OCI-LY1 (cell line): Measurements from ENCODE around the gene SLCO6A1.

Experiments
- H2AFZ ChIP-seq: fragments of 200-600 bp; sonication (generic), shearing (Covaris generic); 2 replicates; pipeline ENCODE4 v1.6.0; 2014; ENCODE audit warnings: antibody characterized with exemption, mild to moderate bottlenecking, low read length
- H3F3A ChIP-seq: fragments of 200-600 bp; sonication (generic), shearing (Covaris generic); 2 replicates; pipeline ENCODE4 v1.6.0; 2014; ENCODE audit warnings: mild to moderate bottlenecking, antibody characterized with exemption, low read length, moderate library complexity; ENCODE audit not compliant: insufficient read depth
- H3K27ac ChIP-seq: fragments of 200-600 bp; sonication (generic); 2 replicates; pipeline ENCODE4 v1.5.1; 2014; ENCODE audit warnings: low read length, mixed run types, mild to moderate bottlenecking, low read depth; ENCODE audit not compliant: poor library complexity, severe bottlenecking
- H3K27me3 ChIP-seq: fragments of 200-600 bp; sonication (generic); 2 replicates; pipeline ENCODE4 v1.6.0; 2014; ENCODE audit warnings: antibody characterized with exemption, mild to moderate bottlenecking, low read length, moderate library complexity; ENCODE audit not compliant: insufficient read depth
- H3K36me3 ChIP-seq: fragments of 200-600 bp; sonication (generic); 2 replicates; pipeline ENCODE4 v1.6.1; 2014; ENCODE audit warnings: mild to moderate bottlenecking, antibody characterized with exemption, low read length, moderate library complexity, mixed read lengths; ENCODE audit not compliant: insufficient read depth
- H3K4me1 ChIP-seq: fragments of 200-600 bp; sonication (generic); 2 replicates; pipeline ENCODE4 v1.5.1; 2014; ENCODE audit warnings: mild to moderate bottlenecking, low read length, moderate library complexity; ENCODE audit not compliant: insufficient read depth, severe bottlenecking
- H3K4me2 ChIP-seq: fragments of 200-600 bp; sonication (generic), shearing (Covaris generic); 2 replicates; pipeline ENCODE4 v1.6.1; 2014; ENCODE audit warnings: low read length
- H3K4me3 ChIP-seq: fragments of 200-600 bp; sonication (generic); 2 replicates; pipeline ENCODE4 v1.5.1; 2014; ENCODE audit warnings: low read length, low read depth, mild to moderate bottlenecking, mixed read lengths; ENCODE audit not compliant: poor library complexity, severe bottlenecking
- H3K79me2 ChIP-seq: fragments of 200-600 bp; shearing (Covaris generic); 2 replicates; pipeline ENCODE4 v1.6.1; 2016; ENCODE audit warnings: mixed run types, low read length, mixed read lengths; ENCODE audit not compliant: insufficient read depth
- H3K9ac ChIP-seq: fragments of 200-600 bp; sonication (generic), shearing (Covaris generic); 2 replicates; pipeline ENCODE4 v1.6.1; 2014; ENCODE audit warnings: mild to moderate bottlenecking, low read length, mixed read lengths
- H3K9me2 ChIP-seq: fragments of 200-600 bp; sonication (generic), shearing (Covaris generic); 2 replicates; pipeline ENCODE4 v1.6.1; 2014; ENCODE audit warnings: low read depth, mild to moderate bottlenecking, low read length, mixed read lengths
- H3K9me3 ChIP-seq: fragments of 200-600 bp; shearing (Covaris generic); 2 replicates; pipeline ENCODE4 v1.6.1; 2014; ENCODE audit warnings: low read length, mixed read lengths
- H4K20me1 ChIP-seq: fragments of 200-600 bp; sonication (generic), shearing (Covaris generic); 2 replicates; pipeline ENCODE4 v1.6.0; 2016; ENCODE audit warnings: mild to moderate bottlenecking, low read length; ENCODE audit not compliant: insufficient read depth
- EZH2 ChIP-seq: fragments of 200-600 bp; sonication (generic), shearing (Covaris generic); IDR thresholded peaks from 2 replicates; pipeline ENCODE4 v1.8.0; 2017; ENCODE audit warnings: borderline replicate concordance, mixed run types, mild to moderate bottlenecking, antibody characterized with exemption, low read length, moderate library complexity, mixed read lengths
- TF ChIP-seq, protein P1 (sequence below): fragments of 200-600 bp; sonication (generic), shearing (Covaris generic); IDR thresholded peaks from 2 replicates; pipeline ENCODE4 v1.5.1; 2017; ENCODE audit warnings: mild to moderate bottlenecking, antibody characterized with exemption, low read length, moderate library complexity, mixed read lengths

The SLCO6A1 gene, protein sequence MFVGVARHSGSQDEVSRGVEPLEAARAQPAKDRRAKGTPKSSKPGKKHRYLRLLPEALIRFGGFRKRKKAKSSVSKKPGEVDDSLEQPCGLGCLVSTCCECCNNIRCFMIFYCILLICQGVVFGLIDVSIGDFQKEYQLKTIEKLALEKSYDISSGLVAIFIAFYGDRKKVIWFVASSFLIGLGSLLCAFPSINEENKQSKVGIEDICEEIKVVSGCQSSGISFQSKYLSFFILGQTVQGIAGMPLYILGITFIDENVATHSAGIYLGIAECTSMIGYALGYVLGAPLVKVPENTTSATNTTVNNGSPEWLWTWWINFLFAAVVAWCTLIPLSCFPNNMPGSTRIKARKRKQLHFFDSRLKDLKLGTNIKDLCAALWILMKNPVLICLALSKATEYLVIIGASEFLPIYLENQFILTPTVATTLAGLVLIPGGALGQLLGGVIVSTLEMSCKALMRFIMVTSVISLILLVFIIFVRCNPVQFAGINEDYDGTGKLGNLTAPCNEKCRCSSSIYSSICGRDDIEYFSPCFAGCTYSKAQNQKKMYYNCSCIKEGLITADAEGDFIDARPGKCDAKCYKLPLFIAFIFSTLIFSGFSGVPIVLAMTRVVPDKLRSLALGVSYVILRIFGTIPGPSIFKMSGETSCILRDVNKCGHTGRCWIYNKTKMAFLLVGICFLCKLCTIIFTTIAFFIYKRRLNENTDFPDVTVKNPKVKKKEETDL

DNA sequence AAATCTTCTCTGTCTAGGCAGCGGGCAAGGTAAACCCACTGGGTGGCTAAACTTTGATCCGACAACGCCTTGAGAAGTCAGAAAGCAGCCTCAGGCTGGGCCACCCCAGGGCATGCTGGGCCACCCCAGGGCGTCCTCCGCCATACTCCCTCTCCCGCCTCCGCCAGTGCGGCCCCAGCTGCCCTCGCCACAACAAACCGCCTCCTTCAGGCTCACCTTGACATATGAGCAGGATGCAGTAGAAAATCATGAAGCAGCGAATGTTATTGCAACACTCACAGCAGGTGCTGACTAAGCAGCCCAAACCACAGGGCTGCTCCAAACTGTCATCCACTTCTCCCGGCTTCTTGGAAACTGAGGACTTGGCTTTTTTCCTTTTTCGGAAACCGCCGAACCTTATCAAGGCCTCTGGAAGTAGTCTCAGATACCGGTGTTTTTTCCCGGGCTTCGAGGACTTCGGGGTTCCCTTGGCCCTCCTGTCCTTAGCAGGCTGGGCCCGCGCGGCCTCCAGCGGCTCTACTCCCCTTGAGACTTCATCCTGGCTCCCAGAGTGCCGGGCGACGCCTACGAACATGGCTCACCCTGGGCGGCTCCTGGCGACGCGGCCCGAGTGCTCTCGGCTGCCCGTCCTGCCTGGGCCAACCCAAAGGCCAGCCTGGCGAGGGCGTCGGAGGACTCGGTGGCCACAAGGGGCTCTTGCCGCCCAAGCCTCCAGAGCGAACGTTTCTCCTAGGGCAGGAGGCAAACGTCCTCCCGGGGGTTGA, at the start of gene SLCO6A1:
Gene SLCO6A1, minus strand, starts transcription at position 731 of the 764 bp plus-strand sequence. Its CDS starts 157 bp downstream, at position 574.
- H3K36me3 ChIP-seq, result no peaks in the 10 kb centered on the region

DNA sequence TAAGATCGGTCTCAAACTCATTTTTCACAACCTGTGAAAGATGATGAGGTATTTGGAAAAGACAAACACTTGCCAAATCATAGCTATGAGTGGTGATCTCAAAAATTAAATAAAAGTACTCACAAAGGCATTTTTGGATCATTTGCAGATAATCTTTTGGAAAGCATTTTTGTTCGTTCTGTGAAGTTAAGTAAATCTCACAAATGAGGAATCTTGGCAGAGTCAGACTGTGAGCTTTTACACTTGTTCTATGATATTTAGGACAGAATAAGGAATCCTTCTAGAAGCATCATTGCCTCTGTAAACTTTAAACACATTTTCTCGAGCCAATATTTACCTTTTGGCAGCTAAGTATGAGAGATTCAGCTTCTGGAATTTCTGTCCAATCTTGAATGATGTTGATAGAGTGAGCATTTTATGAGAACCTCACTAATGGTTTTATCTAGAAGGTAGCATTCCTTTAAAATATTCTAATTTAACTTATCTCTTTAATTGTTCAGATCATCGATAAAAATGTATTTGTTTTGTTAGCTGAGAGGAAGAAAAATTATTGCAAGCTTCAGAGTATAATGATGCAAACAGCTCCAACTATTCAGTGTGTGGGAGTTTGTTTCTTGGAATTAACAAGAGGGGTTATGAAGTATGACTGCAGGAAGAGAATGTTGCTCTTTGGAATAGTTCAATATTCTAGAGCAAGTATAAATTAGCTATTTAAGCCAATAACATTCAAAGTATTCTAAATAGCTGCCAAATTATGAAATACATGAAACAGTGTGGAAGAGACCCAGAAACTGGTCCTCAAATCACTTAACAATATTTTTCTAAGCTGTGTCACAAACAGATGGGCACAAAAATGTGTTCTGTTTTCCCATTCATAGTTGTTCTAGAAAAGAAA, 48.6 kb upstream of the SLCO6A1 start:
- no peaks in the 10 kb centered on the region for H3K9me2 ChIP-seq
- H3F3A ChIP-seq, result no peaks in the 10 kb centered on the region

More for the DNA sequence above, at the start of gene SLCO6A1:
- no peaks in the 10 kb centered on the region for H3K9me3 ChIP-seq
- no peaks in the 10 kb centered on the region for H3F3A ChIP-seq
- H3K4me1 ChIP-seq, result no peaks in the 10 kb centered on the region
- no peak within 1 kb of the TSS for H3K9ac ChIP-seq
- no peak within 1 kb of the TSS for H2AFZ ChIP-seq
- no peaks in the 10 kb centered on the region for H4K20me1 ChIP-seq
- TF ChIP-seq, protein P1, sequence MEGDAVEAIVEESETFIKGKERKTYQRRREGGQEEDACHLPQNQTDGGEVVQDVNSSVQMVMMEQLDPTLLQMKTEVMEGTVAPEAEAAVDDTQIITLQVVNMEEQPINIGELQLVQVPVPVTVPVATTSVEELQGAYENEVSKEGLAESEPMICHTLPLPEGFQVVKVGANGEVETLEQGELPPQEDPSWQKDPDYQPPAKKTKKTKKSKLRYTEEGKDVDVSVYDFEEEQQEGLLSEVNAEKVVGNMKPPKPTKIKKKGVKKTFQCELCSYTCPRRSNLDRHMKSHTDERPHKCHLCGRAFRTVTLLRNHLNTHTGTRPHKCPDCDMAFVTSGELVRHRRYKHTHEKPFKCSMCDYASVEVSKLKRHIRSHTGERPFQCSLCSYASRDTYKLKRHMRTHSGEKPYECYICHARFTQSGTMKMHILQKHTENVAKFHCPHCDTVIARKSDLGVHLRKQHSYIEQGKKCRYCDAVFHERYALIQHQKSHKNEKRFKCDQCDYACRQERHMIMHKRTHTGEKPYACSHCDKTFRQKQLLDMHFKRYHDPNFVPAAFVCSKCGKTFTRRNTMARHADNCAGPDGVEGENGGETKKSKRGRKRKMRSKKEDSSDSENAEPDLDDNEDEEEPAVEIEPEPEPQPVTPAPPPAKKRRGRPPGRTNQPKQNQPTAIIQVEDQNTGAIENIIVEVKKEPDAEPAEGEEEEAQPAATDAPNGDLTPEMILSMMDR, result no peak
- TF ChIP-seq EZH2, result no peak
- H3K27ac ChIP-seq, result no peak within 1 kb of the TSS
- H3K4me2 ChIP-seq, result no peak within 1 kb of the TSS
- H3K9me2 ChIP-seq, result no peaks in the 10 kb centered on the region
- H3K27me3 ChIP-seq, result no peaks in the 10 kb centered on the region
- no peak within 1 kb of the TSS for H3K4me3 ChIP-seq
- H3K79me2 ChIP-seq, result no peaks in the 10 kb centered on the region

More for the DNA sequence above, 48.6 kb upstream of the SLCO6A1 start:
- H2AFZ ChIP-seq, result no peak overlapping the region
- TF ChIP-seq EZH2, result no peak
- TF ChIP-seq, protein P1, result no peak
- no peak overlapping the region for H3K4me3 ChIP-seq
- no peaks in the 10 kb centered on the region for H3K79me2 ChIP-seq
- no peaks in the 10 kb centered on the region for H3K4me1 ChIP-seq
- H3K9ac ChIP-seq, result no peak overlapping the region
- no peaks in the 10 kb centered on the region for H3K36me3 ChIP-seq
- H3K27ac ChIP-seq, result no peak overlapping the region
- no peaks in the 10 kb centered on the region for H3K27me3 ChIP-seq
- no peak overlapping the region for H3K4me2 ChIP-seq
- no peaks in the 10 kb centered on the region for H4K20me1 ChIP-seq
- H3K9me3 ChIP-seq, result no peaks in the 10 kb centered on the region
